GM12878 (cell line): Measurements from ENCODE around the gene CTSW. TPM values are rescaled to one million over a fixed set of nuclear protein-coding genes. Genes with fewer than 3 reads are reported as not detected.

Source experiments
- ATAC-seq: fragments of 200-7000 bp; cut with Tn5 transposase; 3 replicates; pipeline ENCODE4 v1.9.1; 2020; ENCODE audit warnings: mild to moderate bottlenecking, moderate library complexity
- BruUV-seq: library from RNA; stranded (reverse); fragments of 400-500 nt; replicated peaks from 2 replicates; lab custom pipeline; 2021; lab: Mats Ljungman, UMichigan
- CTCF ChIA-PET: fragments of 300-600 bp; sonication (Branson Sonifier 250); formaldehyde crosslinking; extraction: SDS; loops from one replicate; lab custom pipeline; 2021; ENCODE audit warnings: inconsistent platforms; lab: Yijun Ruan, JAX
- POLR2A ChIA-PET: fragments of 350-600 bp; formaldehyde crosslinking; extraction: SDS; loops from one replicate; lab custom pipeline; 2021; ENCODE audit warnings: inconsistent platforms; lab: Charles Lee
- RAD21 ChIA-PET: fragments of 300-600 bp; sonication (Branson Sonifier 250); formaldehyde crosslinking; loops from one replicate; lab custom pipeline; 2023; ENCODE audit warnings: antibody characterized with exemption; ENCODE audit not compliant: unreplicated experiment; lab: Charles Lee
- SMC1A ChIA-PET: fragments of 300-600 bp; sonication (Branson Sonifier 250); formaldehyde crosslinking; loops from one replicate; lab custom pipeline; 2023; ENCODE audit not compliant: unreplicated experiment, uncharacterized antibody; lab: Charles Lee
- DNase-seq: peaks from one replicate; pipeline ENCODE4 v3.0.0-alpha.2; 2011; ENCODE audit warnings: low read depth, low spot score
- FAIRE-seq: peaks from 3 replicates; lab custom pipeline; 2011; peaks lifted over from hg19 to GRCh38; lab: Jason Lieb, UNC
- H2AFZ ChIP-seq: 2 replicates; pipeline ENCODE4 v1.6.0; 2011; ENCODE audit warnings: low read depth, low read length, control low read depth; ENCODE audit not compliant: control insufficient read depth
- H3K27ac ChIP-seq: 2 replicates; pipeline ENCODE4 v1.5.1; 2011; ENCODE audit warnings: control low read depth; ENCODE audit not compliant: control insufficient read depth, insufficient read depth
- H3K27me3 ChIP-seq, 2 experiments: replicated peaks in 1 of 2; 2 replicates each; pipeline versions ENCODE4 v1.6.0 to v1.6.1; 2011; ENCODE audit warnings: low read length in 1 of 2; ENCODE audit not compliant: control insufficient read depth in 2 of 2, insufficient read depth in 2 of 2
- H3K36me3 ChIP-seq, 2 experiments: 2 replicates each; pipeline ENCODE4 v1.5.1; 2011; ENCODE audit warnings: low read length in 1 of 2; ENCODE audit not compliant: control insufficient read depth in 2 of 2, insufficient read depth in 2 of 2
- H3K4me1 ChIP-seq: 2 replicates; pipeline ENCODE4 v1.6.1; 2011; ENCODE audit warnings: mild to moderate bottlenecking, low read length, moderate library complexity, mixed read lengths; ENCODE audit not compliant: control insufficient read depth, insufficient read depth
- H3K4me2 ChIP-seq: 2 replicates; pipeline ENCODE4 v1.6.0; 2011; ENCODE audit warnings: control low read depth; ENCODE audit not compliant: control insufficient read depth, insufficient read depth
- H3K4me3 ChIP-seq: fragments of 200-600 bp; sonication (generic); 2 replicates; pipeline ENCODE4 v1.5.1; 2016
- H3K79me2 ChIP-seq: 2 replicates; pipeline ENCODE4 v1.6.0; 2011; ENCODE audit warnings: low read length; ENCODE audit not compliant: control insufficient read depth, insufficient read depth
- H3K9ac ChIP-seq: 2 replicates; pipeline ENCODE4 v1.8.0; 2011; ENCODE audit warnings: low read length, control low read depth, mixed read lengths; ENCODE audit not compliant: control insufficient read depth, insufficient read depth
- H3K9me3 ChIP-seq: replicated peaks from 3 replicates; pipeline ENCODE4 v1.5.1; 2011; ENCODE audit warnings: mild to moderate bottlenecking, low read length; ENCODE audit not compliant: control insufficient read depth, insufficient read depth
- H4K20me1 ChIP-seq: 2 replicates; pipeline ENCODE4 v1.6.0; 2011; ENCODE audit not compliant: control insufficient read depth, insufficient read depth
- CBFB ChIP-seq: IDR thresholded peaks from 2 replicates; pipeline ENCODE4 v1.6.1; 2016; ENCODE audit warnings: antibody characterized with exemption, low read depth
- POLR2AphosphoS5 ChIP-seq: IDR thresholded peaks from 2 replicates; pipeline ENCODE4 v1.6.1; 2011; ENCODE audit warnings: mild to moderate bottlenecking, low read length, inconsistent platforms
- SIN3A ChIP-seq: IDR thresholded peaks from 2 replicates; pipeline ENCODE4 v1.6.1; 2012; ENCODE audit warnings: low read depth, low read length, improper control_type of control experiment
- WGBS: methylation state at CpG from one replicate; pipeline ENCODE4 v1.1.6; 2016; ENCODE audit warnings: low lambda C conversion rate; ENCODE audit not compliant: insufficient replicate concordance, insufficient coverage; ENCODE audit errors: missing lambda C conversion rate; 5-methylcytosine and 5-hydroxymethylcytosine counted together
- in situ Hi-C: fragments of 300-500 bp; cut with MboI; formaldehyde crosslinking; loops from 9 replicates; pipeline ENCODE4 v1.14.3; 2018; ENCODE audit warnings: mixed read lengths
- intact Hi-C: fragments of 100-400 bp; cut with micrococcal nuclease; formaldehyde crosslinking; loops from one replicate; pipeline ENCODE4 v1.14.2; 2022; ENCODE audit not compliant: unreplicated experiment
- polyA plus RNA-seq, 11 experiments: library from polyadenylated mRNA; depleted of rRNA in 4 of 11; unstranded in 6 of 11; stranded (reverse) in 5 of 11; fragments of >200 nt; fragmentation: Nextera tagmentation in 4 of 11; fragmentation: Illumina TruSeq in 1 of 11; extraction: Ambion mirVana in 4 of 11; extraction: Trizol in 1 of 11; gene quantifications; 1 replicate in 1 of 11; 2 replicates in 10 of 11; pipeline versions ENCODE4 v1.2.1 to v1.2.3, GENCODE V29; 2011 to 2016; ENCODE audit warnings: inconsistent platforms in 2 of 11, missing spikeins in 2 of 11, low read depth in 1 of 11
- total RNA-seq, 4 experiments: library from RNA; depleted of rRNA in 3 of 4; stranded (reverse); fragments of >200 nt in 3 of 4; fragmentation: Illumina TruSeq in 1 of 4; extraction: Trizol in 1 of 4; gene quantifications; 2 replicates each; pipeline versions ENCODE4 v1.2.1 to v1.2.3, GENCODE V29; 2013 to 2021

CTSW gene
- total and polyA plus RNA-seq, 10 of the 15 experiments (the other 5 are each of a cell fraction or from before 2014, with no cell fraction given): 0.53 to 12.0 (median 1.7) TPM

DNA sequence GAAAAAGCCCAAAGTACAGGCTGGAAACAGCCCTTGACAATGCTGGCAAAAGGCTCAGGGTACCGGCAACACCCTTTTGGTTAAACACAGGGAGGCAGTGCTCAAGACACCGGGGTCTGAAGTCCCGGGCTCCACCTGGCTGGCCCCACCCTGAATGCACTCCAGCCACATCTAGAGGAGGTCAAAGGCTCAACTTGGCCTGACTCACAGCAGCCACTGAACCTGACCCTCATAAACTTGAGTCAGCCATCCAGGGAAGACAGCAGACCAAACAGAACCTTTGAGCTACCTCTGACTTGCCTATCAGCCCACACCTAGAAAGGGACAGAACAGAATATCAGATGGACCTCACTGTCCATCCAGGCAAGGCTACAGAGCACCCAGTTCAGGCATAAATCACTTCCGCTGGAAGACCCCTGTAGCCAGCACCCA lies 25.5 kb upstream of the CTSW start:
- H3K27ac ChIP-seq: no peak overlapping the region
- no peak overlapping the region for H3K4me2 ChIP-seq
- H3K36me3 ChIP-seq: peaks cover 32 to 41% of the 10 kb centered on the region in 2 experiments; a peak in 3 of 4 replicates
- peaks cover 10% of the 10 kb centered on the region for H3K4me1 ChIP-seq
- 82% methylated on average over 4 of the region's 4 CpGs for WGBS
- no peak overlapping the region for H2AFZ ChIP-seq
- DNase-seq: no peak
- FAIRE-seq: no peak
- no peak for ATAC-seq
- no peak for TF ChIP-seq CBFB
- peak; percentile 14 for TF ChIP-seq POLR2AphosphoS5
- H3K4me3 ChIP-seq: no peak overlapping the region
- no peak overlapping the region for H3K9ac ChIP-seq
- no peaks in the 10 kb centered on the region for H3K27me3 ChIP-seq
- CTCF ChIA-PET: interaction anchor here (0.6 to 1.2 kb wide), 2 partner anchors 37 to 137 kb away, joined by 3 read pairs; no protein-coding TSS in a partner anchor
- peaks cover 24% of the 10 kb centered on the region for H4K20me1 ChIP-seq
- RAD21 ChIA-PET: interaction anchor here (0.5 kb wide), 1 partner anchor 282 kb away, joined by 3 read pairs; the partner anchor contains the start of gene FAM89B
- in situ Hi-C loops: loop anchor here (25.0 kb wide), 1 partner anchor 1617 kb away; the partner anchor contains the start of genes DNAJC4, FKBP2, NUDT22 and PPP1R14B
- intact Hi-C loops: no loop called here
- H3K79me2 ChIP-seq: peaks cover 46% of the 10 kb centered on the region
- SMC1A ChIA-PET: no interaction called here
- no TSS peak for BruUV-seq
- POLR2A ChIA-PET: no interaction called here
- H3K9me3 ChIP-seq: peaks cover 2% of the 10 kb centered on the region; the same call in 2 of the 3 replicates

DNA sequence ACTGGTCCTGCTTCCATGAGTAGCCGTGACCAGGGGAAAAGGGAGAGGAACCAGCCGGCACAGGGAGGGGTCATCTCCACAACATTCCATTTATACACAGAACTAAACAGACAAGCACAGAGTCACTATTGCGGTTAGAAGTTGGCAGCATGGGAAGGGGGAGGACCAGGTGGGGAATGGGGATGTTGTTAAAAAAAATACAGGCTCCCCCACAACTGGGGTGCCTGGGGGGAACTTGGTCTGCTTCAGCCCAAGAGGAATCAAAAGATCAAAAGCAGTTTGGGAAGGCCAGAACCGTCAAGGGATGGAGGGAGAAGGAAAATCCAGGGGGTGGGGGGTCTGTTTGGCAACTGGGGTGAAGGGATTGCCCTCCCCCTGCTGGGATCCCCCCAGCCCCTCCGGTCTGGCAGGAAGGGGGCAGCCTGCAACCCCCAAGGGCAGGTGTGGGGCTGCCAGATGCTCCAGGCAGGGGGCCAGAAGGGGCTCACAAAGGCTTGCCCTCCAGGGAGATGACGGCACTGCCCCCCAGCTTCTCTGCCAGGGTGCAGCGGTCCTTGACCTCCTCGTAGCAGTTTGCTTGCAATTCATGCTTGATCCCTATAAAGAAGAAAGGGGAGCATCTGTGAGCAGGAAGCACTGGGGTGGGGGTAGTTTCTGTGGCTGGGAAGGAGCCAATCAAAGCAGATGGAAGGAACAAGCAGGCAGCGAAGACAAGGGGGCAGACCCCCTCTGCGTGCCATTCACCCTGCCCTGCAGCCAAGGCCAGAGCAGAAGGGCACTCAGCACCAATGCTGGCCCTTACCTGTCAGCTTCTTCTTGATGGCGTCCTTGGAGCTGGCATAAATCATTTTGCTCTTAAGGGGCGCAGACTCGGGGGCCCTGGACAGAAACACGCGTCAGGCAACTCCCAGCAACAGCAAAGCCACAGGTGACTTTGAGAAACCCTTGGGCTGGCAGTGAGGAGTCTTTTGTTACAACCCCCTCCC lies 24.5 kb upstream of the CTSW start:
- peaks cover 2% of the 10 kb centered on the region; the same call in 2 of the 3 replicates for H3K9me3 ChIP-seq
- peaks cover 10% of the 10 kb centered on the region for H3K4me1 ChIP-seq
- ChIA-PET POLR2A (no interaction called here), CTCF (no interaction called here), SMC1A (no interaction called here), RAD21 (no interaction called here)
- TF ChIP-seq SIN3A (no peak), POLR2AphosphoS5 (peak; percentile 34; the same call in 1 of the 2 replicates)
- peaks cover 24% of the 10 kb centered on the region for H4K20me1 ChIP-seq
- no peak overlapping the region for H3K9ac ChIP-seq
- 74% methylated on average over 14 of the region's 15 CpGs for WGBS
- no peak overlapping the region for H3K27ac ChIP-seq
- H3K4me3 ChIP-seq: no peak overlapping the region
- intact Hi-C loops: loop anchor here (5.0 kb wide), 1 partner anchor 197 kb away; the partner anchor contains the start of gene SF3B2
- H2AFZ ChIP-seq: no peak overlapping the region
- no peaks in the 10 kb centered on the region for H3K27me3 ChIP-seq
- H3K36me3 ChIP-seq: peaks cover 32 to 41% of the 10 kb centered on the region in 2 experiments; a peak in 3 of 4 replicates
- BruUV-seq: TSS peak; percentile 80
- in situ Hi-C loops: loop anchor here (25.0 kb wide), 1 partner anchor 1618 kb away; the partner anchor contains the start of genes DNAJC4, FKBP2, NUDT22 and PPP1R14B
- peak overlapping the region; percentile 94 for H3K4me2 ChIP-seq
- peaks cover 46% of the 10 kb centered on the region for H3K79me2 ChIP-seq
- FAIRE-seq (no peak), ATAC-seq (no peak), DNase-seq (no peak)
